PC-9 (cell line): ENCODE measurements around the gene HMX1.

Experiments
- EZH2 ChIP-seq: fragments of 200-600 bp; sonication (generic); IDR thresholded peaks from 2 replicates; pipeline ENCODE4 v1.8.0; 2017; ENCODE audit warnings: antibody characterized with exemption, low read depth
- TF ChIP-seq, protein P1 (sequence below): fragments of 200-600 bp; sonication (generic); conservative IDR thresholded peaks from 2 replicates; pipeline ENCODE4 v1.6.1; 2017; ENCODE audit warnings: mixed run types, antibody characterized with exemption, mild to moderate bottlenecking, moderate library complexity

DNA sequence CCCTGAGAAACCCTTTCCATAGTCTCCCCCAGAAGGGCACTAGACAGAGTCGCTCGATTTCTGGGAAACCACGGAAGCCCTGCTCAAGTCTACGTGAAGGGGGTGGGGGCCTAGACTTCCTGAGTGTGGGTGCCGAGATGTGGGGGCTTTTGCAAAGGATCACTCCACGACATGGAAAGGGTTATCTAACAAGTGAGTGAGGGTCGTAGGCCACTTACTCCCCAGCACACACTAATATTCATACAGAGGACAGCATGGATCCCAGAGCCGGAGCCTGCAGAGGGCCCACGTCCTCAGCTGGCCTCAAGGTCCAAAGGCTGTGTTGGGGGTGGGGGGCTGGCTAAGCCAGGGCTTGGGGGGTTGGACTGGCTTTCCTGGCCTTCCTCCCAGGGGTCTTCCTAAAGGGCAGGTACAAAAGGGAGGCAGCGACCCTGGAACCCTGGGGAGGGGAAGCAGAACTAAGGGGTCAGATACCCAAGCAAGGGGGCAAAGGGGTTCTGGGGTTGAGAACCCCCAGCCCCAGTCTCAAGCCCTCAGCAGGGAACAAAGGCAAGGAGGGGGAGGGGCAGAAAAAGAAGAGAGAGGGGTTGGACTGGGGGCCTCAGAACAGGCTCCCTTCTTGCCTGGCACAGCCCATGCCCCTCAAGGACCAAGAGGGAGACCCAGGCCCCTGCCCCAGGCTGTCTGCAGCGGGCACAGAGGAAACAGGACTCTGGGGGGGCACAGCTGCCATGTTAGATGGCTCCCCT lies 1.6 kb downstream of the HMX1 start:
- TF ChIP-seq, protein P1, sequence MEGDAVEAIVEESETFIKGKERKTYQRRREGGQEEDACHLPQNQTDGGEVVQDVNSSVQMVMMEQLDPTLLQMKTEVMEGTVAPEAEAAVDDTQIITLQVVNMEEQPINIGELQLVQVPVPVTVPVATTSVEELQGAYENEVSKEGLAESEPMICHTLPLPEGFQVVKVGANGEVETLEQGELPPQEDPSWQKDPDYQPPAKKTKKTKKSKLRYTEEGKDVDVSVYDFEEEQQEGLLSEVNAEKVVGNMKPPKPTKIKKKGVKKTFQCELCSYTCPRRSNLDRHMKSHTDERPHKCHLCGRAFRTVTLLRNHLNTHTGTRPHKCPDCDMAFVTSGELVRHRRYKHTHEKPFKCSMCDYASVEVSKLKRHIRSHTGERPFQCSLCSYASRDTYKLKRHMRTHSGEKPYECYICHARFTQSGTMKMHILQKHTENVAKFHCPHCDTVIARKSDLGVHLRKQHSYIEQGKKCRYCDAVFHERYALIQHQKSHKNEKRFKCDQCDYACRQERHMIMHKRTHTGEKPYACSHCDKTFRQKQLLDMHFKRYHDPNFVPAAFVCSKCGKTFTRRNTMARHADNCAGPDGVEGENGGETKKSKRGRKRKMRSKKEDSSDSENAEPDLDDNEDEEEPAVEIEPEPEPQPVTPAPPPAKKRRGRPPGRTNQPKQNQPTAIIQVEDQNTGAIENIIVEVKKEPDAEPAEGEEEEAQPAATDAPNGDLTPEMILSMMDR, result no peak
- TF ChIP-seq EZH2, result no peak
